Measurements from ENCODE around the gene PARVB.
"Not testable (repeated sequence)": the region's sequence is repeated elsewhere in the genome, so short reads cannot be mapped to it uniquely, and the experiment has no call there.

PARVB gene

DNA sequence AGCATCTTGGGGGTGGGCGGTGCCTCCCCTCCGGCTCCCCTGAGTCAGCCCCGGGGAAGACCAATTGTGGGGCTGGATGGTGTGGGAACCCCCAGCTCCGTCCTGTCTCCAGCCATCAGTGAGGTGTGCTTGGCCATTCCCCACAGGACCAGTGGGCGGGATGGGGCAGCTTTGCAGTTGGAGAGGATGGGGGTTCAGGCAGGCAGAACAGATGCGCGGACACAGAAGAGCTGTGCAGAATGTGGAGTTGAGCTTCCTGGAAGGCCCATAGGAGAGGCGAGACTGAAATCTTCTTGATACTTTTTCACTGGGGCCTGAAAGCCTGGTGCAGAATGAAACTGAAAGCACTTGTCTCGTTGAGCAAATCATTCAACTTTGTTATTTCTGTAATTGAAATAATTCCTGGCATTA, 23.8 kb downstream of the PARVB start:
- Histone ChIP-seq H3K27ac (no peak overlapping the region), H3K27me3 (peaks cover 42% of the 10 kb centered on the region), H3K4me1 (peaks cover 64% of the 10 kb centered on the region), H3K9ac (no peak overlapping the region), H3K36me3 (no peaks in the 10 kb centered on the region), H3K4me2 (peak overlapping the region; percentile 51), H3K9me3 (no peaks in the 10 kb centered on the region), H4K20me1 (peaks cover 37% of the 10 kb centered on the region), H3K4me3 (no peak overlapping the region)
- no peak for TF ChIP-seq Cebpa-rat (IDR thresholded peaks at IDR 0.05)

DNA sequence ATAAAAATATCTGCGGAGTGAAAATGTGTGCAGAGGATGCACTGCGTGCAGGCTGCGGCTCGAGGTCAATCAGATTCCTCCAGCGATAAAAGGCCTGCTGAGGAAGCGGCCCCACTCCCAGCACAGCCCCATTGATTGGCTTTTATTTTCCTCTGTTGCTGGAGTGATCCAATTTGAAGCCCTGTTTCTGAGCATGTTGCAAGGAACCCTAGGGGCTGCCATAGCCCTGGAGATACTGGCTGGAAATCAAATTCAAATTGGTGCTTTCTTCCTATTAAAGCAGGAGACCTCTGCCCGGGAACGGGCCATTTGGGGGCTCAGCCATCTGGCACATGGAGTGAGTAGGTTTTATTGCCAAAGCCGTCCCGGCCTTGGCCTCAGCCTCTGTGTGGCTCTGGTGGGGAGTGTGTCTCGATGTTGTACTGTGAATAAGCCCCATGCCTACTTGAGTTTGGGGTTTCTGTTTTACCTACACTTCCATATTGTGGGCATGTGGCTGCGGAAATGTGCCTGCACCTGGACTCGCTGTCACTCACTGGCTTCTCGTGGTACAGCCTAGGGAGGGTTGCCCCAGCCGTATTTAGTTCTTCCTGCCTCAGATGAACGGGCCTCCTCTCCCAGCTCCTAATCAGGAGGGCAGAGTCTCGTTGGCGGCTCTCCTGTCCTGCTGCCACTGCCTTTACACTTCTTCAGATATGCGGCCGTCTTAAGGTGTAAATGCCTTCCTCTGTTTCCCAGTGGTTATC, 25.6 kb downstream of the PARVB start:
- Histone ChIP-seq H3K27me3 (peaks cover 33% of the 10 kb centered on the region), H3K4me3 (no peak overlapping the region), H3K9ac (no peak overlapping the region), H3K36me3 (no peaks in the 10 kb centered on the region), H4K20me1 (peaks cover 19% of the 10 kb centered on the region), H3K27ac (no peak overlapping the region), H3K4me1 (peaks cover 47% of the 10 kb centered on the region), H3K4me2 (peak overlapping the region; percentile 58), H3K9me3 (no peaks in the 10 kb centered on the region)
- no peak for TF ChIP-seq Cebpa-rat (IDR thresholded peaks at IDR 0.05)

- Histone ChIP-seq H3K9me3 (no peaks in the 10 kb centered on the region), H3K27ac (no peak overlapping the region), H3K27me3 (peaks cover 31% of the 10 kb centered on the region), H3K4me2 (peak overlapping the region; percentile 58), H3K9ac (no peak overlapping the region), H3K4me1 (peaks cover 42% of the 10 kb centered on the region), H4K20me1 (peaks cover 19% of the 10 kb centered on the region), H3K4me3 (no peak overlapping the region), H3K36me3 (no peaks in the 10 kb centered on the region)
- no peak for TF ChIP-seq Cebpa-rat (IDR thresholded peaks at IDR 0.05)
Measured at GRCh38 chr22:44050766-44051355, 26.8 kb downstream of the PARVB start.

GRCh38 chr22:44051358-44051757, 27.3 kb downstream of the PARVB start:
- no peak for TF ChIP-seq Cebpa-rat (IDR thresholded peaks at IDR 0.05)
- peak overlapping the region; percentile 58 for H3K4me2 ChIP-seq

GRCh38 chr22:44051961-44052360, 27.9 kb downstream of the PARVB start:
- TF ChIP-seq Cebpa-rat (IDR thresholded peaks at IDR 0.05) = no peak
- H3K4me2 ChIP-seq = peak overlapping the region; percentile 58
- no peaks in the 10 kb centered on the region for H3K36me3 ChIP-seq
- peaks cover 19% of the 10 kb centered on the region for H4K20me1 ChIP-seq
- no peak overlapping the region for H3K9ac ChIP-seq
- peaks cover 31% of the 10 kb centered on the region for H3K27me3 ChIP-seq
- no peaks in the 10 kb centered on the region for H3K9me3 ChIP-seq
- H3K27ac ChIP-seq = no peak overlapping the region
- H3K4me1 ChIP-seq = peaks cover 42% of the 10 kb centered on the region
- H3K4me3 ChIP-seq = no peak overlapping the region

More at GRCh38 chr22:44051358-44051757, 27.3 kb downstream of the PARVB start:
- no peak overlapping the region for H3K9ac ChIP-seq
- H3K27me3 ChIP-seq = peaks cover 31% of the 10 kb centered on the region
- no peak overlapping the region for H3K4me3 ChIP-seq
- no peak overlapping the region for H3K27ac ChIP-seq
- H3K9me3 ChIP-seq = no peaks in the 10 kb centered on the region
- H3K36me3 ChIP-seq = no peaks in the 10 kb centered on the region
- peaks cover 19% of the 10 kb centered on the region for H4K20me1 ChIP-seq
- H3K4me1 ChIP-seq = peaks cover 42% of the 10 kb centered on the region

GRCh38 chr22:44055805-44056204, 31.7 kb downstream of the PARVB start:
- Histone ChIP-seq H3K36me3 (no peaks in the 10 kb centered on the region), H4K20me1 (peaks cover 13% of the 10 kb centered on the region), H3K4me1 (peaks cover 25% of the 10 kb centered on the region), H3K27ac (no peak overlapping the region), H3K4me2 (no peak overlapping the region), H3K27me3 (peaks cover 17% of the 10 kb centered on the region), H3K4me3 (no peak overlapping the region), H3K9ac (no peak overlapping the region), H3K9me3 (peaks cover 4% of the 10 kb centered on the region; the same call in 1 of the 2 replicates)
- no peak for TF ChIP-seq Cebpa-rat (IDR thresholded peaks at IDR 0.05)

DNA sequence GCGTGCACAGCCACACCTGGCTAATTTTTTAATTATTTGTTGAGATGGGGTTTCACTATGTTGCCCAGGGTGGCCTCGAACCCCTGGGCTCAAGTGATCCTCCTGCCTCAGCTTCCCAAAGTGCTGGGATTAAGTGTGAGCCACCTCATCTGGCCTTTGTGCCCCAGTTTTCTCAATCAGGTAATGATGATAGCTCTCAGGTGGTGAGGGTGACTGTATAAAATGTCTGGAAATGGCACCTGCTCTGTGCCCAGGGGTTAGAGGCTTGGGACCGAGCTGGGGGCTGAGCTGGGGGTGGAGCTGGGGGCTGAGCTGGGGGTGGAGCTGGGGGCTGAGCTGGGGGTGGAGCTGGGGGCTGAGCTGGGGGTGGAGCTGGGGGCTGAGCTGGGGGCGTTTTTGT, 32.5 kb downstream of the PARVB start:
- H3K4me2 ChIP-seq, H3K27ac ChIP-seq: not testable (repeated sequence)

DNA sequence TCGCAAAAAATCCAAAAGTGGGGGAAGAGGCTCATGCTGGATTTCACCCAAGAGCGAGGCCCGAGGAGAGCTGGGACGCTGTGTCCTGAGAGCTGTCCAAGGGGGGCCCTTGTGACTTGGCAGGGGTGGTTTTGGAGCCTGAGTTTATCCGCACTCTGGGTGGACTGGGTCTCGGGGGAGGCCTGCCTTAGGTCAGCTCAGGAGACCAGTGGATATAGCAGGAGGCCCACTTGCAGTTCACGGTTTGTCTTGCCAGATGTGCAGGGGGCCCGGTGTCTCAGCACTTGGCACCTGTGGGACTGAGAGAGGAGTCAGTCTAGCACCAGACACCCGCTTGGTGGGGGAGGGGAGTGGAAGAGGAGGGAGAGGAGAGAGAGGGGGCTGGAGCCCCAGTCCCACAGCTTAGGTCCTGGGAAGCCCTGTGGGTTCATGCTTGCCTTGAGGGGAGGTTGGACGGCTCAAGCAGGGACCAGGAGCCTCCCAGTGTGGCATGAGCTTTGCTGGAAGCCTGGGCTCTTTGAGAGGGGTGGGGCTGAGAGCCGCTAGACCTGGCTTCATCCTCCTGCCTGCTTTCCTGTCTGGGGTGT, 33.4 kb downstream of the PARVB start:
- peak overlapping the region; percentile 51 for H3K4me2 ChIP-seq
- H3K9ac ChIP-seq = no peak overlapping the region
- peaks cover 19% of the 10 kb centered on the region for H3K4me1 ChIP-seq
- no peaks in the 10 kb centered on the region for H4K20me1 ChIP-seq
- no peaks in the 10 kb centered on the region for H3K27me3 ChIP-seq
- peak overlapping the region; percentile 13; the same call in 1 of the 2 replicates for H3K27ac ChIP-seq
- TF ChIP-seq Cebpa-rat (IDR thresholded peaks at IDR 0.05) = no peak
- peaks cover 7% of the 10 kb centered on the region; the same call in 1 of the 2 replicates for H3K9me3 ChIP-seq
- H3K36me3 ChIP-seq = no peaks in the 10 kb centered on the region
- no peak overlapping the region for H3K4me3 ChIP-seq

More for the DNA sequence above, 32.5 kb downstream of the PARVB start:
- H3K27me3 ChIP-seq, H3K36me3 ChIP-seq, H3K4me3 ChIP-seq, H3K9ac ChIP-seq, H4K20me1 ChIP-seq, H3K9me3 ChIP-seq: not testable (repeated sequence)
- peaks cover 17% of the 10 kb centered on the region for H3K4me1 ChIP-seq

GRCh38 chr22:44063462-44064371, 39.6 kb downstream of the PARVB start:
- H3K4me1 ChIP-seq = peaks cover 52% of the 10 kb centered on the region
- H3K36me3 ChIP-seq = no peaks in the 10 kb centered on the region
- peaks cover 7% of the 10 kb centered on the region; the same call in 1 of the 2 replicates for H3K9me3 ChIP-seq
- H3K9ac ChIP-seq = peak overlapping the region; percentile 45; the same call in 1 of the 2 replicates
- no peak for TF ChIP-seq Cebpa-rat (IDR thresholded peaks at IDR 0.05)
- H3K27ac ChIP-seq = peak overlapping the region; percentile 56
- peaks cover 10% of the 10 kb centered on the region; the same call in 1 of the 2 replicates for H3K27me3 ChIP-seq
- H3K4me2 ChIP-seq = peak overlapping the region; percentile 97
- H4K20me1 ChIP-seq = peaks cover 7% of the 10 kb centered on the region; the same call in 1 of the 2 replicates
- peak overlapping the region; percentile 32; the same call in 1 of the 2 replicates for H3K4me3 ChIP-seq

Data from BLaER1 (cell line).